Hematopoietic multipotent progenitor cell treated with erythropoietin and hydrocortisone succinate and interleukin-3 and kit ligand, for 6 days (in vitro differentiated cells): ENCODE measurements around the gene RPS3A.
"Not testable (repeated sequence)": the region's sequence is repeated elsewhere in the genome, so short reads cannot be mapped to it uniquely, and the experiment has no call there.

Experiments
- DNase-seq: peaks from one replicate; pipeline ENCODE4 v3.0.0-alpha.2; 2015

Gene RPS3A

DNA sequence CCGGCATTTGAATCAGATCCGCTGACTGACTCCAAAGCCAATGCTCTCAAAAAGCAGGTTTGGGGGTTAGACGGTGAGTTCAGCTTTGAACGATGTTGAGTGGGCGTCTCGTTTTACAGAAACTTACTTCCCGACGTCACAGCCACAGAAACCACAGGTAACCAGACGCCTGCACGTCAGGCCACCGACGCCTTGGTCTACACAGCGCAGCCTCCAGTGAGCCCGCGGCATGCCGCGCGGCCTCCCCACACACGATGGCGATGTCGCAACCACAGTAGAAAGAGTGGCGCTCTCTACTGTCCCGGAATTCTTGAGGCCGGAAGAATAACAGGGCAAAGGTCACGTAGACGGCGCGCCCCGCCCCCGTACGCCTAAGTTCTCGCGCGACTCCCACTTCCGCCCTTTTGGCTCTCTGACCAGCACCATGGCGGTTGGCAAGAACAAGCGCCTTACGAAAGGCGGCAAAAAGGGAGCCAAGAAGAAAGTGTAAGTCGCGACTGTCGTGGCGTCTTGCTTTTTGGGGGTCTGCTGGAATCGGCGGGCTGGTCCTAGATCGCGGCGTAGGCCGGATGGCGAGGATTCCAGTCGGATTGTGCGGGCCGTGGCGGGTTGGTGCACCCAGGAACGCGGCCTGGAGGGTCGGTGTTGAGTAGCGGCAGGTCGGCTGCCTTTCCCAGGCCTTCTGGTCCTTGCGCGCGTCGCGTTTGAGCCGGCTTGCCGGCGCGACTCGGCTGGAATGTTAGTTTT is at the start of gene RPS3A:
Gene RPS3A (plus strand): TSS at position 400 of the 747 bp plus-strand sequence. CDS start 25 bp downstream, at position 425.
- DNase-seq, result peak; percentile 97

DNA sequence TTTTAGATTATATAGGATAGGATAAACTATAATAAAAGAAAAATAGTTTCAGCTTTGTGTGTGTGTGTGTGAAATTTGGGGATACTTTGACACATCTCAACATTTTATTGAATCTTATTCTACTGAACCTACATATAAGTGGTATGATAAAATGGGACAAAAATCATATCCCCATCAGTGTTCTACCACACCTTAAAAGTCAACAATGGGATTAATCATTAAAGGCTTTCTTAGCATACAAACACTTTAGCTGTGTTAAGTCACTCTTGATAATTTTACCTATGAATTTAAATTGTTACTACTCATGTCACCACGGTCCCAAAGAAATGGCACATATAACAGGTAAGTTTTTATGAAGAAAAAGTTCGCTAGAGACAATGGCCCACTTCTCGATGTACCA is 46.6 kb upstream of the RPS3A start:
- DNase-seq, result no peak

DNA sequence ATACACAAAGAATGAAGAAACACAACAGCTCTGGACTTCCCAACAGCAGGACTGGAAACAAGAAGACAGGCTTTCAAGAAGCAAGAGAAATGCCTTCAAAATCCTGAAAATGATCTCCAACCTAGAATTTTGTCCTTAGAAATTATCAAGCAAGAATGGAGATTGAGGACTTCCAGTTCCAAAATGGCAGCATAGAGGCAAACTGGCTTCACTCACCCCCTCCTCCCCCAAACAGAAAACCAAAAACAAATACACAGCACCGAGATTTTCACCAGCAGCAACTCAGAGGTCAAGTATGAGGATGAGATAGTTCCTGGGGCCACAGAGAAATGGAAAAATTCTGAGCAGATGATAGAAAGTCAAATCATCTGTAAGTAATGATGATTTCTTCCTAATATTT is 43.9 kb upstream of the RPS3A start:
- DNase-seq, result no peak

DNA sequence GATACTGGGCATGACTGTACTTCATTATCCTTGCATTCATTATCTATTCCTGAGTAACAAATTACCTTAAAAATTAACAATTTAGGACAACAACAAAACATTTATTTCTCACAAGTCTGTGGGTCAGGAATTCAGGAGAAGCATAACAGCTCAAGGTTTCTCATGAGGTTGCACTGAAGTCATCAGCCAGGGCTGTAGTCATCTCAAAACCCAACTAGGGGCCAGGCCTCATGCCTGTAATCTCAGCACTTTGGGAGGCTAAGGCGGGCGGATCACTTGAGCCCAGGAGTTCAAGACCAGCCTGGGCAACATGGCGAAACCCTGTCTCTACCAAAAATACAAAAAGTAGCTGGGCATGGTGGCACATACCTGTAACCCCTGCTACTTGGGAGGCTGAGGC is 36.3 kb upstream of the RPS3A start:
- not testable (repeated sequence) for DNase-seq

DNA sequence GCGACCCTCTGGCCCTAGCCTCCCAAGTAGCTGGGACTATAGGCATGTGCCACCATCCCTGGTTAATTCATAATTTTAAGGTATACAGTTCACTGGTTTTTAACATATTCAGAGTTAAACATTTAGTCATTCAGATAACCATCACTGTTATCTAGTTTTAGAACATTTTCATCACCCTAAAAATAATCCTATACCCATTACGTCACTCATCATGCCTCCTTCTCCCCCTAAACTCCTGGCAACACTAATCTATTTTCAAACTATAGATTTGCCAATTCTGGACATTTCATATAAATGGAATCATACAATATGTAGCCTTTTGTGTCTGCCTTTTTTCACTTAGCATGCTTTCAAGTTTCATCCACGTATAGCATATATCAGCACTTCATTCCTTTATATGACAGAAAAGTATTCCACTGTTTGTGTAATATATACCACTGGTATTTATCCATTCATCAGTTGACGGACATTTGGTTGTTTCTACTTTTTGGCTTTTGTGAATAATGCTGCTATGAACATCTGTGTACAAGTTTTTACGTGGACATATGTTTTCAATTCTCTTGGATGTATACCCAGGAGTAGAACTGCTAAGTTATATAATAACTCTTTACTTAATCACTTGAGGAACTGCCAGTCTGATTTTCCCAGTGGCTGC is 32.0 kb upstream of the RPS3A start:
- DNase-seq, result no peak

DNA sequence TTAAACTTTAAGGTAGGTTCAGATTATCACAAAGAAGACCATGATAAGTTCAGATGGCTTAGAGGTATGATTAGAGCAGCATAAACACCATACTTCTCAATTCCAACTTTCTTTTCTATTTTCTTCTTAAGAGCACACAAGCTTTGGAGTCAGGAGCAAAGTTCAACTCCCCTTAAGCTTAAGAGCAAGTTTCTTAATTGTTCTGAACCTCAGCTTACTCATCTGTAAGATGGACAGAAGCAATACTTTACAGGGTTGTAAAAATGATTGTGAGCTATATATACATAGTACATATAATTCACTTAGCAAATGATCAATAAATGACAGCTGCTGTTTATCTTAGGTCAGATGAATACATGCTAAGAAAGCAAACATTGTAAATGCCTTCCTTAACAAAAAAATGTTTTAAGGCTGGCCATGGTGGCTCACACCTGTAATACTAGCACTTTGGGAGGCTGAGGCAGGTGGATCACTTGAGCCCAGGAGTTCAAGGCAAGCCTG is 25.0 kb upstream of the RPS3A start:
- no peak for DNase-seq

DNA sequence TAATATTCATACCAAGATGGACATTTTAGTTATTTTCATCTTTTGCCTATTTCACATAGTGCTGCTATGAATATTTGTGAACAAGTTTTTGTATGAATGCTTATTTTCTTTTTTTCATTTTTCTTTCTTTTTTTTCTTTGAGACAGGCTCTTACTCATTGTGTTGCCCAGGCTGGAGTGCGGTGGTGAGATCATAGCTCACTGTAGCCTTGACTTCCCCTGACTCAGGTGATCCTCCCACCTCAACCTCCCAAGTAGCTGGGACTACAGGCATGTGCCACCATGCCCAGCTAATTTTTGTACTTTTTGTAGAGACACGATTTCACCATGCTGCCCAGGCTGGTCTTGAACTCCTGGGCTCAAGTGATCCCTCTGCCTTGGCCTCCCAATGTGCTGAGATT is 21.4 kb upstream of the RPS3A start:
- DNase-seq, result not testable (repeated sequence)

DNA sequence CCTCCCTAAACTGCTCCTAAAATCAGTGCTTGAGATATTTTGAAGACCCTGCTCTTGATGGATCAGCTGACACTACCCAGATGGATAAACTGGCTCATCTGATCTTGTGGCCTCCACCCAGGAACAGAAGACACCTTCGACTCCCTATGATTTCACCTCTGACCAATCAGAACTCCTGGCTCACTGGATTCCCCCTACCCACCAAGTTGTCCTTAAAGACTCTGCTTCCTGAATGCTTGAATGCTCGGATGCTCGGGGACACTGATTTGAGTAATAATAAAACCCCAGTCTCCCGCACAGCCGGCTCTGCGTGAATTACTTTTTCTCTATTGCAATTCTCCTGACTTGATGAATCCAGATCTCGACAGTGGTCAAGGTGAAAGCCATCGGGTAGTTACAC is 12.0 kb upstream of the RPS3A start:
- no peak for DNase-seq

DNA sequence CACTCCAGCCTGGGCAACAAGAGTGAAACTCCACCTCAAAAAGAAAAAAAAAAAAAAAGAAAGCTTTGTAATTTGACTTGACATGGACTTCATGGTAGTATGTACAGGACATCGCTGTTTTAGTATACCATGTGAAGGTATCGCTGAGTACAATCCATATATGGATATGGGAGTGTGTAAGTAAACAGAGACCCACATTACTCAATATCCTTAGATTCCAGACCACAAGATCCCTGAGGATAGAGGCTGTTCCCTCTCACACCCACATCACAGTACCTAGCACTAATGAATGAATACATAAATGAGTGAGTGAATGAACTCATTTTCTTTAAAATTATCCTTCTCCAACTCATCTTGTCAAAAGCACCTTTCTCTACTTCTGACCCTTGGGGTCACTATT is 8.4 kb upstream of the RPS3A start:
- no peak for DNase-seq

DNA sequence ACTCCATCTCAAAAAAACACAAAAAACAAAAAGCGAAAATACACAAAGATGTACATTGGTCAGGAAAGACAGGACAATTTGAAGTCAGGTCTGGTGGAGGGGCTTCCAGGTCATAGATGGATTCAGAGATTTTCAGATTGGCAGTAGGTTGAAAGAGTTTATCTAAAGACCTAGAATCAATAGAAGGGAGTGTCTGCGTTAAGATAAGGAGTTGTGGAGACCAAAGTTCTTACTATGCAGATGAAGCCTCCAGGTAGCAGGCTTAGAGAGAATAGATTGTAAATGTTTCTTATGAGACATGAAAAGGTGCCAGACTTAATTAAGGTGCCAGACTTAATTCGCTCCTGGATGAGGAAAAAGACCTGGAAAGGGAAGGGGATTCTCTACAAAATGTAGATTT is 6.9 kb upstream of the RPS3A start:
- DNase-seq, result no peak

DNA sequence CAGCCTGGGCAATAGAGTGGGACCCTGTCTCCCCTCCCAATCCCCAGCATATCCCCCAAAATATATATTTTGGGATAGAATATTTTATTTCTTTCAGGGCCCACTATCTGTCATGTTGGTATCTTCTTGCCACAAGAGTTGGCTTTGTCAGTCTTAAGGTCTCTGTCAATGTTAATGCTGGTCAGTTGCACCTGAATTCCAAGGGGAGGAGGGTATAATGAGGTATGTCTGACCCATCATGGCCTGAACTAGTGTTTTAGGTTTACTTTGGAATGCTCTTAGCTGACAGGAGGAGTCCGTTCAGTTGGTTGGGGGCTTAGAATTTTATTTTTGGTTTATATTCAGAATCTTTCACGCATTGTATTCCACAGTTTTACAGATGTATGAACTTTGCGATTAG is 6.2 kb upstream of the RPS3A start:
- no peak for DNase-seq

DNA sequence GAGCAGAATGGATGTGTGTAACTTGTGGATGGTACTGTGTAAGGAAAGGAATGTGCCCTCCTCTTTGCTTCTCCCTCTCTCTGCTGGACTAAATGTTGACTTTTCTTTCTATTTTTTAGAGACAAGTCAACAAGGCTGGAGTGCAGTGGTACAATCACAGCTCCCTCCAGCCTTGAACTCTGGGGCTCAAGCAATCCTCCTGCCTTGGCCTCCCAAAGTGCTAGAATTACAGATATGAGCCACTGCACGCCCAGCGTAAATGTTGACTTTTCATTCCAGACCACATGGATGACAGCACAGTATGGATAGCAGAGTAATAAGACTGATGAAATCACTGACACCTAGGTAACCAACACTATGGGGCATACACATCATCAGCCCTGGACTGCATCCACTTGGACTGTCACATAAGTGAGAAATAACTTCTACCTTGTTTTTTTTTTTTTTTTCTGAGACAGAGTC is 5.1 kb upstream of the RPS3A start:
- no peak for DNase-seq

DNA sequence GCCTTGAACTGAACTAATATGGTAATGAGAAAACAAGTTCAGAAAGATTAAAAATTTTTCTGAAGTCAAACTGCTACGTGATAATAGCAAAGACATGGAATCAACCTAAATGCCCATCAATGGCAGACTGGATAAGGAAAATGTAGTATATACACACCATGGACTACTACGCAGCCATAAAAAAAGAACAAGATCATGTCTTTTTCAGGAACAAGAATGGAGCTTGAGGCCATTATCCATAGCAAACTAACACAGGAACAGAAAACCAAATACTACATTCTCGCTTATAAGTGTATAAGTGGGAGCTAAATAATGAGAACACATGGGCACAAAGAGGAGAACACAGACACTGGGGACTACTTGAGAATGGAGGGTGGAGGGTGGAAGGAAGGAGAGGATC is 4.3 kb upstream of the RPS3A start:
- DNase-seq, result no peak

DNA sequence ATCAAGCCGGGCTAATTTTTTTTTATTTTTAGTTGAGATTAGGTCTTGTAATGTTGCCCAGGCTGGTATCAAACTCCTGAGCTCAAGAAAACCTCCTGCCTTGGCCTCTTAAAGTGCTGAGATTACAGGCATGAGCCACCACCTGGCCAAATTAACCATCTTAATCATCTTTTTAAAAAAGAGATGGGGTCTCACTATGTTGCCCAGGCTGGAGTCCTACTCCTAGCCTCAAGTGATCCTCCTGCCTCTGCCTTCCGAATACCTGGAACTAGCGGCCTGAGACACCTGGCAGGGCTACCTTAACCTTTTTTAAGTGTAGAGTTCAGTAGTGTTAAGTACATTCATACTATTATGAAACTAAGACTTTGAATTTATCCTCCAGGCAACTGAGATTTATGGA is 1.7 kb upstream of the RPS3A start:
- no peak for DNase-seq

DNA sequence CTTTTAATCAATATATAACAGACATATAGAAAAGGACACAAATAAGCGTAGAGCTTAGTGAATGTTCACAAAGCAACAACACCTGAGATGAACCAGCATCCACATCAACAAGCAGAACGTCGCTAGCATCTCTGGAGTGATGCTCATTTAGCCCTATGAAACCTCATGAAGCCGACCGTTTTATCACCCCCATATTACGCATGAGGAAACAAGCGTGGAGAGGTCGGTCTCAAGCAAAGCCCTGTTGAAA is 524 bp upstream of the RPS3A start:
- DNase-seq, result no peak

DNA sequence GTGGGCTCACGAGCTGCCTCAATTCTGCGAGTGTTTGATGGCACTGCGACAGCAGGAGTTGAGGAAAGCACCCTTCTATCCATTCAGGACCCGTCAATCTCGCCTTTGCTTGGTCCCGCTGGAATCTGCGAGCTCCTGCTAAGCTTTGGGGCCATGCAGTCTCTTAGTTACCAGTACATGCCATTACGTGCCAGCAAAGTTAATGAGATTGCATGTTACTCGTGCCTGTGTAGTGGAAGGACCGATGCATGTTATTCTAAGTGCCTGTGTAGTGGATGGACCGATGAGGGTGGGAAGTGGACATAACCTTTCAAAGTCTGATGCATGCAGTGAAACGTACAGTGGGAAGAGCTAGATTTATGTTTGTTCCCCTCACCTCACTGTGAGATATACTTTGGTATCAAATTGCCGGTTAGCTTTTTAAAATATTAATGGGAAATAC is 569 bp downstream of the RPS3A start:
- DNase-seq, result no peak

DNA sequence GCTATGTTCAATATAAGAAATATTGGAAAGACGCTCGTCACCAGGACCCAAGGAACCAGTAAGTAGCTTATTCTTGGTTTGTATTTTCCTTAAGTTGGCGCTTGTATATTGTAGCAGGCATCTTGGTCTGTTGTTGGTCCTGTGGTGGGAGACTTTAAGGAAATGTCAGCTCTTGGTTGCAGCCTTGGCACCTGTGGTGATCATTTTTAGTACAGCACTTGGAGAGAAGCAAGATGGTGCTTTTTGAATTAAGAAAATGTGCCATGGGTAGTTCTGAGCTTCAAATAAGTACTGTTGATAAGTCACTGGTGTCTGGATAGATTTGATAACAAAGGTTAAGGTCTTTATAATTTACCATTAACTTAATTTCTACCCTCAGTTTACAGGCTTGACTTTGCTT is 1.1 kb downstream of the RPS3A start:
- DNase-seq, result peak; percentile 51

DNA sequence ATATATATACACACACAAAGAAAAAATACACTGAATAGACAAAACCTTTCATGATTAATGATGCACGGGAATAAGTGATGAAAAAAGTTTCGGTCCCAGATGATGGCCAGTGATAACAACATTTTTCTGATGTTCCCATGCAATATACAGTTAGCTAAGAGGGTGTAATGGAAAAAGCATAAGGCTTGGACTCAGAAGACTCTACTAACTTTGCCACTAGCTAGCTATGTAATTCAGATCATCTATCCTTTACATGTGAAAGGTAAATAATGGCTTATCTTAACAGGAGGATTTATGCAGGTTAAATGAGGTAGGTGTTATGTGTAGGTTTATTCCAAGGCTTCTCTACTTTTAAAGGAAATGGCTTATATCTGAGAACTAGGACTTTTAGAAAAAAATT is 4.3 kb downstream of the RPS3A start:
- no peak for DNase-seq

DNA sequence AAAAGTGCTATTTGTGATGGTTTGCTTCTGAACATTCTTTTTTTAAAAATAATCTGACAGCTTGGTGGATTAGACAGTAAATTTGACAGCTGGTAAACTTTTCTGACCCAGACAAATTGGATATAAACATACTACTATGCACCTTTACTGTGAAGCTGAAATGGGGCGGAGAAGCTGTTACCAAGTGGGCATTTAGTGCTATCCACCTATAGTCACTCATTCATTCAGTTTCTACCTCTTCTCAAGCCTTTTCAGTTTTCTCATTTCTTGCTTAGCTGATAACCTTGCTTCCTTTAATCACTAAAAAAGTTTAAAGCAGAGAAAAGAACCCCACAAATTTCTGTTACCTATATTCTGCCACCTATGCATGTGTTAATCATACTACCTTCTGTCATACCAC is 5.2 kb downstream of the RPS3A start:
- DNase-seq, result no peak

DNA sequence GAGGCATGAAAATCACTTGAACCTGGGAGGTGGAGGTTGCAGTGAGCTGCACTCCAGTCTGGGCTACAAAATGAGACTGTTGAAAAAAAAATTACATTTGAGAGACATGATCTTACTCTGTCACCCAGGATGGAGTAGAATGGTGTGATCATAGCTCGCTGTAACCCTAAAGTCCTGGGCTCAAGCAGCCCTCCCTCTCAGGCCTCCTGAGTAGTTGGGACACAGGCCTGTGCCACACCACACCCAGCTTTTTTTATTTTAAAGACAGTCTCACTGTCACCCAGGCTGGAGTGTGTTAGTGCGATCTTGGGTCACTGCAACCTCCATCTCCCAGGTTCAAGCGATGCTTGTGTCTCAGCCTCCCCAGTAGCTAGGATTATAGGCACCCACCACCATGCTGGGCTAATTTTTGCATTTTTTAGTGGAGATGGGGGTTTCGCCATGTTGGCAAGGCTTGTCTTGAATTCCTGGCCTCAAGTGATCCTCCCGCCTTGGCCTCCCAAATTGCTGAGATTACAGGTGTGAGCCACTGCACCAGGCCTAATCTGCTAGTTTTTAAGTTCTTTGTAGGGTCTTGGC is 6.1 kb downstream of the RPS3A start:
- DNase-seq, result no peak

DNA sequence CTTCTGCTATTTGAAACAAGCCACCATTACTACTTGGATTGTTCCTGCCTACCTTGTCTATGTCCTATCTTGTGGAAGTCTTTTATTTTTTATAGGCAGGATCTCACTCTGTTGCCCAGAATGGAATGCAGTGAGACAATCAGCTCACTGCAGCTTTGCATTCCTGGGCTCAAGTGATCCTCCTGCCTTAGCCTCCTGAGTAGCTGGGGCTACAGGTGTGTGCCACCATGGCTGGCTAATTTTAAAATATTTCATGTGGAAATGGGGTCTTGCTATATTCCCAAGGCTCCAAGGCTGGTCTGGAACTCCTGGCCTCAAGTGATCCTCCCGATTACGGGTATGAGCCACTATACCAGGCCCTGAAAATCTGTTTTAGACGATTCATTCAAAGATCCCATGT is 7.6 kb downstream of the RPS3A start:
- no peak for DNase-seq

DNA sequence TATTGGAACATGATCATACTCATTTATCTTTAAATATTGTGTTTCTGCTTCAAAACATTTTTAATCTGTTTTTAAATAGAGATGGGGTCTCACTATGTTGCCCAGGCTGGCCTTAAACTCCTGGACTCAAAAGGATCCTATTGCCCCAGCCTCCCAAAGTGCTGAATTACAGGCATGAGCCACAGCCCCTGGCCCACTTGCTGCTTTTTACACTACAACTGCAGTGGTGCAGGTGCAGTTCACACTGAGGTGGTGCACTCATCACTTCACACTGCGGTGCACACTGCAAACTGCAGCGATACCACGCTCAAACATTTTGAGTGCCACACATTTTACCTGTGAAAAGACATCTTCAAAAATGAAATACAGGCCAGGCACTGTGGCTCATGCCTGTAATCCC is 10.8 kb downstream of the RPS3A start:
- no peak for DNase-seq

DNA sequence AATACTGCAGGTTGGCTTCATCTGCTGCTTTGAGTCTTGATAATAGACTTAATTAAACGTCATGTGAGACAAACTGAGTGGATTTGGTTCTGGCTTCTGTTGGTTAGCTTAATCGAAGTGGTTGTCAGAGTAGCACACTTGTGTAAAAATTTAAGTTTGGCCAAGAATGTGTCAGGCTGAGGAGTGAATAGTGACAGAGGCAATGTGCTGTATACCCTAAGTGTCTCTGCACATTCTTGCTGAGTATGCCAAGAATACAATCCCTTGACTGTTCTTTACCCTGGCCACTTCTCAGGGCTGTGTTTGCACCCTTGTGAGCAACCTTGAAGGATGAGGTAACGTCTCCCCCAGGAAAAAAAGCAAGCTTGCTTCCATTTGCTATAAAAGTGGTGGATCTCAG is 14.9 kb downstream of the RPS3A start:
- no peak for DNase-seq

DNA sequence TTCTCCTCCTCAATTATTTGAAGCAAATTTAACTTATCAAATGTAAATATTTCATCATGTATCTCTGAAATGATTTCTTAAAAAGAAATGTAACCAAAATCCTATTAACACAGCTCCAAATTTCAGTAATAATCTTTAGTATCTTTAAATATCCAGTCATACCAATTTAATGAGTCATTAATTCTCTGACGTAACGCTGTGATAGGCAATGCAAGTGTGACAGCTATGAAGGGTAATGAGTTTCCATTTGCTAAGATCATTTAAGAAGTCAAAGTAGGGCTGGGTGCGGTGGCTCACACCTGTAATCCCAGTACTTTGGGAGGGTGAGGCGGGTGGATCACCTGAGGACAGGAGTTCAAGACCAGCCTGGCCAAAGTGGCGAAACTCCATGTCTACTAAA is 15.6 kb downstream of the RPS3A start:
- no peak for DNase-seq
